Measurements from ENCODE around the gene PLXDC2.

PLXDC2 gene

DNA sequence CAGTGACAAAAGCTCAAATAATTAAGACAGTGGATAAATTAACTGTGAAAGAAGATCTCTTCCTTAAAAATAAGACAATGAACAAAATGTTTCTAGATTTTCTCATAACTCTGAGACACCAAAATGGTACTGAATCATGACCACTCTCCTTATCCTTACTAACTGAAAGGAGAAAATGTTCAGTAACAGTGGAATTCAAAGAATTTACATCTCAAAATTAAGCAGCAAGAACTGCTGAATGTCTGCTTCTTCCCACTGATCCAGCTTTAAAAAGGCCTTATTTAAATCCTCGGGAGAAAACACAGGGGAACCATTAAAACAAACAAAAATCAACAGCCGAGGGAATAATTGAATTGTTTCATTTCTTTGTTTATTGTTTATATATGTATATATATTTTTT, 27.3 kb upstream of the PLXDC2 start:
- Histone ChIP-seq H3K27ac (no peak overlapping the region), H3K27me3 (replicated peaks) (no peaks in the 10 kb centered on the region), H3K4me3 (ENCODE audit: low read depth, low read length) (no peak overlapping the region), H3K36me3 (replicated peaks) (no peaks in the 10 kb centered on the region)
- TF ChIP-seq, protein P1, sequence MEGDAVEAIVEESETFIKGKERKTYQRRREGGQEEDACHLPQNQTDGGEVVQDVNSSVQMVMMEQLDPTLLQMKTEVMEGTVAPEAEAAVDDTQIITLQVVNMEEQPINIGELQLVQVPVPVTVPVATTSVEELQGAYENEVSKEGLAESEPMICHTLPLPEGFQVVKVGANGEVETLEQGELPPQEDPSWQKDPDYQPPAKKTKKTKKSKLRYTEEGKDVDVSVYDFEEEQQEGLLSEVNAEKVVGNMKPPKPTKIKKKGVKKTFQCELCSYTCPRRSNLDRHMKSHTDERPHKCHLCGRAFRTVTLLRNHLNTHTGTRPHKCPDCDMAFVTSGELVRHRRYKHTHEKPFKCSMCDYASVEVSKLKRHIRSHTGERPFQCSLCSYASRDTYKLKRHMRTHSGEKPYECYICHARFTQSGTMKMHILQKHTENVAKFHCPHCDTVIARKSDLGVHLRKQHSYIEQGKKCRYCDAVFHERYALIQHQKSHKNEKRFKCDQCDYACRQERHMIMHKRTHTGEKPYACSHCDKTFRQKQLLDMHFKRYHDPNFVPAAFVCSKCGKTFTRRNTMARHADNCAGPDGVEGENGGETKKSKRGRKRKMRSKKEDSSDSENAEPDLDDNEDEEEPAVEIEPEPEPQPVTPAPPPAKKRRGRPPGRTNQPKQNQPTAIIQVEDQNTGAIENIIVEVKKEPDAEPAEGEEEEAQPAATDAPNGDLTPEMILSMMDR (IDR thresholded peaks at IDR 0.05; ENCODE audit: low read depth, low read length, missing control alignments): no peak
- in situ Hi-C loops (cut with HindIII; ENCODE audit: low pct_ligation_motif_present, low sequenced_read_pairs): no loop called here
- no peak for DNase-seq

- Histone ChIP-seq H3K27me3 (replicated peaks) (no peaks in the 10 kb centered on the region), H3K4me3 (ENCODE audit: low read depth, low read length) (no peak overlapping the region), H3K27ac (no peak overlapping the region), H3K36me3 (replicated peaks) (no peaks in the 10 kb centered on the region)
- TF ChIP-seq, protein P1 (IDR thresholded peaks at IDR 0.05; ENCODE audit: low read depth, low read length, missing control alignments): no peak
- no peak for DNase-seq
- in situ Hi-C loops (cut with HindIII; ENCODE audit: low pct_ligation_motif_present, low sequenced_read_pairs): no loop called here
Measured at GRCh38 chr10:19789607-19790006, 26.6 kb upstream of the PLXDC2 start.

DNA sequence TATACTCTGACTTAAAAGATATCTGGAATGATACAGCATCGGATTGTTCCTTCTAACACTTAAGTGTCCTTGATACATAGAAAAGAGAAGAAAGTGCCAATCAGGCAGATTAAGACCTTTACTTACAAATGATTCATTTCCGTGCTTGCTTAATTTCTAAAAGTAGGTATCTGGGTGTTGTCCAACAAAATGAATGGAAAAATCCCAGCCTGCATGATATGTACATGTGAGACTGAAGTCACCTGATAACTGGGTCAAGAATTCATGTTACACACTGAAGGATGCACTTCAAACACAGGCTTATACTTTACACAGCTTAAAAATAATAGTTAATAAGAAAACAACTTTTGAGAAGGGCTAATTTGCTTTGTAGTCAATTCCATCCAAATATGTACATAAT, 25.2 kb upstream of the PLXDC2 start:
- Histone ChIP-seq H3K27ac (no peak overlapping the region), H3K4me3 (ENCODE audit: low read depth, low read length) (no peak overlapping the region), H3K36me3 (replicated peaks) (no peaks in the 10 kb centered on the region), H3K27me3 (replicated peaks) (no peaks in the 10 kb centered on the region)
- DNase-seq: no peak
- TF ChIP-seq, protein P1 (IDR thresholded peaks at IDR 0.05; ENCODE audit: low read depth, low read length, missing control alignments): no peak
- in situ Hi-C loops (cut with HindIII; ENCODE audit: low pct_ligation_motif_present, low sequenced_read_pairs): no loop called here

- no peaks in the 10 kb centered on the region for H3K36me3 ChIP-seq (replicated peaks)
- no peak for DNase-seq
- in situ Hi-C loops (cut with HindIII; ENCODE audit: low pct_ligation_motif_present, low sequenced_read_pairs): no loop called here
- H3K27ac ChIP-seq: no peak overlapping the region
- H3K4me3 ChIP-seq (ENCODE audit: low read depth, low read length): no peak overlapping the region
- TF ChIP-seq, protein P1 (IDR thresholded peaks at IDR 0.05; ENCODE audit: low read depth, low read length, missing control alignments): no peak
- no peaks in the 10 kb centered on the region for H3K27me3 ChIP-seq (replicated peaks)
Measured at GRCh38 chr10:19795684-19796083, 20.5 kb upstream of the PLXDC2 start.

GRCh38 chr10:19800161-19800560, 16.1 kb upstream of the PLXDC2 start:
- Histone ChIP-seq H3K27ac (no peak overlapping the region), H3K27me3 (replicated peaks) (no peaks in the 10 kb centered on the region), H3K36me3 (replicated peaks) (no peaks in the 10 kb centered on the region), H3K4me3 (ENCODE audit: low read depth, low read length) (no peak overlapping the region)
- TF ChIP-seq, protein P1 (IDR thresholded peaks at IDR 0.05; ENCODE audit: low read depth, low read length, missing control alignments): no peak
- in situ Hi-C loops (cut with HindIII; ENCODE audit: low pct_ligation_motif_present, low sequenced_read_pairs): loop anchor here (25.0 kb wide), 1 partner anchor 112 kb away; no protein-coding TSS in a partner anchor
- no peak for DNase-seq

GRCh38 chr10:19801369-19801768, 14.9 kb upstream of the PLXDC2 start:
- DNase-seq: no peak
- Histone ChIP-seq H3K27me3 (replicated peaks) (no peaks in the 10 kb centered on the region), H3K4me3 (ENCODE audit: low read depth, low read length) (no peak overlapping the region), H3K36me3 (replicated peaks) (no peaks in the 10 kb centered on the region), H3K27ac (no peak overlapping the region)
- TF ChIP-seq, protein P1 (IDR thresholded peaks at IDR 0.05; ENCODE audit: low read depth, low read length, missing control alignments): no peak
- in situ Hi-C loops (cut with HindIII; ENCODE audit: low pct_ligation_motif_present, low sequenced_read_pairs): loop anchor here (25.0 kb wide), 1 partner anchor 111 kb away; no protein-coding TSS in a partner anchor
